ENCODE results near the gene ZBTB7C. TPM values are rescaled to one million over a fixed set of nuclear protein-coding genes. Genes with fewer than 3 reads are reported as not detected.

The ZBTB7C gene
- total RNA-seq, 2 donors from 2014 or later: 1.3 to 2.3 TPM

- ATAC-seq: no peak
- TF ChIP-seq CTCF (IDR thresholded peaks at IDR 0.05) (no peak), POLR2A (IDR thresholded peaks at IDR 0.05) (no peak)
- intact Hi-C loops (cut with DNase I): no loop called here
These were observed 205.1 kb downstream of the ZBTB7C start for GRCh38 chr18:48203961-48204666.

GRCh38 chr18:48203288-48203945, 205.8 kb downstream of the ZBTB7C start:
- Histone ChIP-seq H3K4me1 (peaks cover 9% of the 10 kb centered on the region), H3K4me3 (no peak overlapping the region), H3K27me3 (no peaks in the 10 kb centered on the region), H3K9me3 (no peaks in the 10 kb centered on the region), H3K27ac (no peak overlapping the region), H3K36me3 (replicated peaks in 1 of 2; ENCODE audit: insufficient read depth in 1 of 2, low read depth in 2 of 2) (no peaks in the 10 kb centered on the region)
- no peak for DNase-seq
- WGBS, 2 donors: 96 to 100% methylated on average over 4 of the region's 4 CpGs
- no peak for ATAC-seq
- intact Hi-C loops (cut with DNase I): no loop called here
- TF ChIP-seq POLR2A (IDR thresholded peaks at IDR 0.05) (no peak), CTCF (IDR thresholded peaks at IDR 0.05) (no peak)

More at GRCh38 chr18:48203961-48204666, 205.1 kb downstream of the ZBTB7C start:
- no peak overlapping the region for H3K4me3 ChIP-seq
- peaks cover 16% of the 10 kb centered on the region for H3K4me1 ChIP-seq
- no peaks in the 10 kb centered on the region for H3K36me3 ChIP-seq (replicated peaks in 1 of 2; ENCODE audit: insufficient read depth in 1 of 2, low read depth in 2 of 2)
- H3K27ac ChIP-seq: no peak overlapping the region
- H3K9me3 ChIP-seq: no peaks in the 10 kb centered on the region
- H3K27me3 ChIP-seq: no peaks in the 10 kb centered on the region
- DNase-seq: no peak
- WGBS, 2 donors: 74 to 75% methylated on average over 6 of the region's 6 CpGs

- Histone ChIP-seq H3K4me3 (no peak overlapping the region), H3K36me3 (replicated peaks in 1 of 2; ENCODE audit: insufficient read depth in 1 of 2, low read depth in 2 of 2) (no peaks in the 10 kb centered on the region), H3K9me3 (no peaks in the 10 kb centered on the region), H3K27ac (no peak overlapping the region), H3K27me3 (no peaks in the 10 kb centered on the region), H3K4me1 (peaks cover under 1% of the 10 kb centered on the region)
- DNase-seq: no peak
- WGBS, 2 donors: 81% methylated on average over 12 to 15 of the region's 15 CpGs
- no peak for ATAC-seq
- TF ChIP-seq CTCF (IDR thresholded peaks at IDR 0.05) (no peak), POLR2A (IDR thresholded peaks at IDR 0.05) (no peak)
- intact Hi-C loops (cut with DNase I): no loop called here
These were observed 206.6 kb downstream of the ZBTB7C start for GRCh38 chr18:48202350-48203260.

- H3K9me3 ChIP-seq: no peaks in the 10 kb centered on the region
- DNase-seq (no peak), ATAC-seq (no peak)
- no peak for TF ChIP-seq CTCF (IDR thresholded peaks at IDR 0.05)
- intact Hi-C loops (cut with DNase I): no loop called here
- no peaks in the 10 kb centered on the region for H3K27me3 ChIP-seq
- no peak overlapping the region for H3K4me3 ChIP-seq
- no peaks in the 10 kb centered on the region for H3K4me1 ChIP-seq
- H3K36me3 ChIP-seq (replicated peaks in 1 of 2; ENCODE audit: insufficient read depth in 1 of 2, low read depth in 2 of 2): no peaks in the 10 kb centered on the region
- no peak overlapping the region for H3K27ac ChIP-seq
- WGBS, 2 donors: 87 to 90% methylated on average over 8 to 9 of the region's 9 CpGs
These were observed 207.2 kb downstream of the ZBTB7C start for GRCh38 chr18:48202006-48202348.

Measured in body of pancreas (tissue), 4 donors.